HCT116 (cell line): ENCODE results near the gene LIPN.
A peak's percentile ranks its signal among the peaks of the same experiment; 100 is the strongest.

Source experiments
- ATF3 ChIP-seq: IDR thresholded peaks from 2 replicates; pipeline ENCODE4 v1.6.1; 2012
- CBX3 ChIP-seq: IDR thresholded peaks from 2 replicates; pipeline ENCODE4 v1.6.1; 2012; ENCODE audit warnings: low read depth
- EGR1 ChIP-seq: IDR thresholded peaks from 2 replicates; pipeline ENCODE4 v1.6.1; 2012; ENCODE audit warnings: low read depth
- EZH2 ChIP-seq: fragments of 200-600 bp; sonication (generic); IDR thresholded peaks from 2 replicates; pipeline ENCODE4 v1.6.1; 2017; ENCODE audit warnings: antibody characterized with exemption, mixed run types
- EZH2phosphoT487 ChIP-seq: fragments of 200-600 bp; IDR thresholded peaks from 2 replicates; pipeline ENCODE4 v1.6.1; 2018; ENCODE audit warnings: antibody characterized with exemption, borderline replicate concordance
- JUND ChIP-seq: IDR thresholded peaks from 2 replicates; pipeline ENCODE4 v1.6.1; 2012
- POLR2A ChIP-seq: IDR thresholded peaks from 2 replicates; pipeline ENCODE4 v1.7.0; 2011; ENCODE audit warnings: borderline replicate concordance; ENCODE audit not compliant: insufficient read depth, insufficient read length; ENCODE audit errors: extremely low read depth
- RAD21 ChIP-seq: IDR thresholded peaks from 2 replicates; pipeline ENCODE4 v1.6.1; 2012; ENCODE audit warnings: low read depth, mild to moderate bottlenecking
- REST ChIP-seq: IDR thresholded peaks from 2 replicates; pipeline ENCODE4 v1.6.1; 2012; ENCODE audit warnings: low read depth
- SIN3A ChIP-seq: IDR thresholded peaks from 2 replicates; pipeline ENCODE4 v1.6.1; 2012; ENCODE audit warnings: low read depth
- YY1 ChIP-seq: IDR thresholded peaks from 2 replicates; pipeline ENCODE4 v1.6.1; 2011; ENCODE audit warnings: low read length, low read depth, moderate library complexity, mild to moderate bottlenecking; ENCODE audit not compliant: insufficient replicate concordance; ENCODE audit errors: extremely low read depth
- TF ChIP-seq, protein P1 (sequence below), 3 experiments: fragments of 200-600 bp in 1 of 3; sonication (generic) in 1 of 3; IDR thresholded peaks in 2 of 3; conservative IDR thresholded peaks in 1 of 3; 2 replicates each; pipeline ENCODE4 v1.5.1; 2012 to 2017; ENCODE audit warnings: low read depth in 2 of 3, low read length in 2 of 3, antibody characterized with exemption in 1 of 3, borderline replicate concordance in 1 of 3, control low read depth in 1 of 3, mild to moderate bottlenecking in 1 of 3, mixed read lengths in 1 of 3, mixed run types in 1 of 3, moderate library complexity in 1 of 3; ENCODE audit not compliant: insufficient read depth in 1 of 3
- TF ChIP-seq, protein P2 (sequence below): IDR thresholded peaks from 2 replicates; pipeline ENCODE4 v1.6.1; 2012

DNA sequence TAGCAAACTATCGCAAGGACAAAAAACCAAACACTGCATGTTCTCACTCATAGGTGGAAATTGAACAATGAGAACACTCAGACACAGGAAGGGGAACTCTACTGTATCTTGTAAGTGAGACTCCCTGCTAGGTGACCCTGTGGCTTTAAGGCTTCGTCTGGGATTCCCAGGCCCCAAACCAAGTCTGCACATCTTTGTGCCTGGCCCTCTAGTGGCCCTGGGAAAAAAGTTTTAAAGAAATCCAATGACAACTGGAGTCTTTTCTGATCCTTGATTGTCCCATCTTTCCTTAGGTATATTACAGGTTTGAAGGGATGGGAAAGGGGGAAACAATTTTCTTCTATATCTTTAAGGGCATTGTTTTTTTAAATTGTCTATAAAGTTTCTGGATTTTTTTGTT is 32.1 kb downstream of the LIPN start:
- no peak for TF ChIP-seq JUND
- TF ChIP-seq, protein P1, sequence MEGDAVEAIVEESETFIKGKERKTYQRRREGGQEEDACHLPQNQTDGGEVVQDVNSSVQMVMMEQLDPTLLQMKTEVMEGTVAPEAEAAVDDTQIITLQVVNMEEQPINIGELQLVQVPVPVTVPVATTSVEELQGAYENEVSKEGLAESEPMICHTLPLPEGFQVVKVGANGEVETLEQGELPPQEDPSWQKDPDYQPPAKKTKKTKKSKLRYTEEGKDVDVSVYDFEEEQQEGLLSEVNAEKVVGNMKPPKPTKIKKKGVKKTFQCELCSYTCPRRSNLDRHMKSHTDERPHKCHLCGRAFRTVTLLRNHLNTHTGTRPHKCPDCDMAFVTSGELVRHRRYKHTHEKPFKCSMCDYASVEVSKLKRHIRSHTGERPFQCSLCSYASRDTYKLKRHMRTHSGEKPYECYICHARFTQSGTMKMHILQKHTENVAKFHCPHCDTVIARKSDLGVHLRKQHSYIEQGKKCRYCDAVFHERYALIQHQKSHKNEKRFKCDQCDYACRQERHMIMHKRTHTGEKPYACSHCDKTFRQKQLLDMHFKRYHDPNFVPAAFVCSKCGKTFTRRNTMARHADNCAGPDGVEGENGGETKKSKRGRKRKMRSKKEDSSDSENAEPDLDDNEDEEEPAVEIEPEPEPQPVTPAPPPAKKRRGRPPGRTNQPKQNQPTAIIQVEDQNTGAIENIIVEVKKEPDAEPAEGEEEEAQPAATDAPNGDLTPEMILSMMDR (IDR thresholded peaks at IDR 0.05 in 2 of 3, conservative IDR thresholded peaks at IDR 0.05 in 1 of 3; ENCODE audit: borderline replicate concordance in 1 of 3, insufficient read depth in 1 of 3, low read depth in 2 of 3, low read length in 2 of 3) = peak; percentile 66 to 77 (median 77)
- no peak for TF ChIP-seq POLR2A
- TF ChIP-seq REST = no peak
- TF ChIP-seq, protein P2, sequence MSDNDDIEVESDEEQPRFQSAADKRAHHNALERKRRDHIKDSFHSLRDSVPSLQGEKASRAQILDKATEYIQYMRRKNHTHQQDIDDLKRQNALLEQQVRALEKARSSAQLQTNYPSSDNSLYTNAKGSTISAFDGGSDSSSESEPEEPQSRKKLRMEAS = no peak
- TF ChIP-seq YY1 = no peak
- TF ChIP-seq RAD21 = peak; percentile 57
- TF ChIP-seq ATF3 = no peak
- TF ChIP-seq EZH2phosphoT487 = no peak
- TF ChIP-seq EZH2 = no peak
- no peak for TF ChIP-seq CBX3
- TF ChIP-seq EGR1 = no peak
- no peak for TF ChIP-seq SIN3A
